PC-3 (cell line): ENCODE measurements around the gene NRG3. TPM values are rescaled to one million over a fixed set of nuclear protein-coding genes. Genes with fewer than 3 reads are reported as not detected.

ENCODE experiments used
- ATAC-seq: fragments of 200-7000 bp; cut with Tn5 transposase; 2 replicates; pipeline ENCODE4 v1.9.1; 2020; ENCODE audit warnings: mild to moderate bottlenecking, moderate library complexity
- BruUV-seq: library from RNA; stranded (reverse); fragments of 400-500 nt; replicated peaks from 2 replicates; lab custom pipeline; 2021; lab: Mats Ljungman, UMichigan
- CTCF ChIA-PET: fragments of 300-600 bp; sonication (Branson Sonifier 250); formaldehyde crosslinking; loops from one replicate; lab custom pipeline; 2022; ENCODE audit warnings: antibody characterized with exemption; lab: Charles Lee
- POLR2A ChIA-PET: fragments of 300-600 bp; sonication (Branson Sonifier 250); formaldehyde crosslinking; loops from one replicate; lab custom pipeline; 2022; ENCODE audit warnings: antibody characterized with exemption; ENCODE audit not compliant: unreplicated experiment; lab: Charles Lee
- DNase-seq: peaks from one replicate; pipeline ENCODE4 v3.0.0-alpha.2; 2015
- H2AFZ ChIP-seq: fragments of 300-600 bp; sonication (generic); 2 replicates; pipeline ENCODE4 v1.6.0; 2016; ENCODE audit warnings: antibody characterized with exemption, low read length
- H3F3A ChIP-seq: fragments of 300-600 bp; sonication (generic); one replicate; pipeline ENCODE4 v1.6.0; 2017; ENCODE audit warnings: antibody characterized with exemption, low read length, control low read depth, mild to moderate bottlenecking; ENCODE audit not compliant: unreplicated experiment
- H3K27ac ChIP-seq: fragments of 300-600 bp; sonication (generic); 2 replicates; pipeline ENCODE4 v1.5.1; 2016; ENCODE audit warnings: mild to moderate bottlenecking, low read length
- H3K27me3 ChIP-seq: fragments of 300-600 bp; sonication (generic); 2 replicates; pipeline ENCODE4 v1.6.1; 2016; ENCODE audit warnings: low read length, mixed read lengths
- H3K36me3 ChIP-seq: fragments of 300-600 bp; sonication (generic); 2 replicates; pipeline ENCODE4 v1.6.1; 2016; ENCODE audit warnings: low read depth, mixed run types, low read length, mixed read lengths
- H3K4me1 ChIP-seq: fragments of 300-600 bp; sonication (generic); 2 replicates; pipeline ENCODE4 v1.5.1; 2016; ENCODE audit warnings: low read length; ENCODE audit not compliant: insufficient read depth
- H3K4me2 ChIP-seq: fragments of 300-600 bp; sonication (generic); 2 replicates; pipeline ENCODE4 v1.6.0; 2016; ENCODE audit warnings: low read length
- H3K4me3 ChIP-seq: fragments of 300-600 bp; sonication (generic); 2 replicates; pipeline ENCODE4 v1.5.1; 2016; ENCODE audit warnings: mild to moderate bottlenecking, low read length, mixed read lengths
- H3K79me2 ChIP-seq: fragments of 300-600 bp; sonication (generic); 2 replicates; pipeline ENCODE4 v1.6.1; 2017; ENCODE audit warnings: low read length, mixed read lengths
- H3K9ac ChIP-seq: fragments of 300-600 bp; sonication (generic); 2 replicates; pipeline ENCODE4 v1.6.0; 2016; ENCODE audit warnings: mild to moderate bottlenecking, low read length
- H3K9me2 ChIP-seq: fragments of 300-600 bp; sonication (generic); replicated peaks from 2 replicates; pipeline ENCODE4 v1.6.1; 2016; ENCODE audit warnings: mixed run types, low read length, mixed read lengths
- H3K9me3 ChIP-seq: fragments of 300-600 bp; sonication (generic); 2 replicates; pipeline ENCODE4 v1.6.1; 2016; ENCODE audit warnings: low read length, mixed read lengths
- H4K20me1 ChIP-seq: fragments of 300-600 bp; sonication (generic); 2 replicates; pipeline ENCODE4 v1.6.1; 2016; ENCODE audit warnings: low read length, mixed read lengths
- EZH2 ChIP-seq: fragments of 300-600 bp; sonication (generic); IDR thresholded peaks from one replicate; pipeline ENCODE4 v1.6.1; 2017; ENCODE audit warnings: antibody characterized with exemption, mild to moderate bottlenecking, low read length; ENCODE audit not compliant: unreplicated experiment
- EZH2phosphoT487 ChIP-seq: fragments of 300-600 bp; sonication (generic); IDR thresholded peaks from 2 replicates; pipeline ENCODE4 v1.6.1; 2018; ENCODE audit warnings: mild to moderate bottlenecking, antibody characterized with exemption, low read length, borderline replicate concordance
- intact Hi-C: fragments of 100-400 bp; cut with micrococcal nuclease; formaldehyde crosslinking; loops from 2 replicates; pipeline ENCODE4 v1.9.0; 2023
- total RNA-seq: library from RNA; depleted of rRNA; stranded (reverse); fragments of >200 nt; gene quantifications from 2 replicates; pipeline ENCODE4 v1.2.3, GENCODE V29; 2014
- TF ChIP-seq, protein P1 (sequence below): fragments of 300-600 bp; sonication (generic); conservative IDR thresholded peaks from 2 replicates; pipeline ENCODE4 v1.5.1; 2017; ENCODE audit warnings: antibody characterized with exemption, low read depth, mild to moderate bottlenecking, low read length

The NRG3 gene
- total RNA-seq, 1 experiment from 2014 or later = not detected

DNA sequence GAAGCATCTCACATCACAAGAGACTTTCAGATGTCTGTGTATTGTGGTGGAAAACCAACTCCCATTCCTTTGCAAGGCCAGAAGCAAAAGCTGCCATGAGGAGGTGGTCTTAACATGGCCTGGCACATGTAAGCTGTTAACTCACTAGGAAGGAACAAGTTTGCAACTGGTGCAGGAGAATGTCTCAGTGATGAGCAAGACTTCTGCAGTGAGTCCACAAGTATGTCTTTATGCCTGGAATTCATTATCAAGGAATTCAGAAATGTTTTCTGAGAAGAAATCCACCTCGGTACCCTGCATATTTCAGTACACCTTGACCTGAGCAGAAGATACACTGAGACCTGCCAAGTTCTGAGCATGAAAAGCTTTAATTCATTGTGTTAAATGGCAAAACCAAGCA is 1033.1 kb downstream of the NRG3 start:
- Histone ChIP-seq H3K9me2 (no peaks in the 10 kb centered on the region), H3K27ac (no peak overlapping the region), H3F3A (no peaks in the 10 kb centered on the region), H3K4me1 (no peaks in the 10 kb centered on the region), H3K9ac (no peak overlapping the region), H3K9me3 (no peaks in the 10 kb centered on the region), H3K4me3 (no peak overlapping the region), H2AFZ (no peak overlapping the region), H3K4me2 (no peak overlapping the region), H3K36me3 (no peaks in the 10 kb centered on the region), H3K27me3 (no peaks in the 10 kb centered on the region), H4K20me1 (no peaks in the 10 kb centered on the region), H3K79me2 (no peaks in the 10 kb centered on the region)
- BruUV-seq = no TSS peak
- CTCF ChIA-PET = no interaction called here
- intact Hi-C loops = no loop called here
- POLR2A ChIA-PET = no interaction called here
- ATAC-seq (no peak), DNase-seq (no peak)
- TF ChIP-seq, protein P1, sequence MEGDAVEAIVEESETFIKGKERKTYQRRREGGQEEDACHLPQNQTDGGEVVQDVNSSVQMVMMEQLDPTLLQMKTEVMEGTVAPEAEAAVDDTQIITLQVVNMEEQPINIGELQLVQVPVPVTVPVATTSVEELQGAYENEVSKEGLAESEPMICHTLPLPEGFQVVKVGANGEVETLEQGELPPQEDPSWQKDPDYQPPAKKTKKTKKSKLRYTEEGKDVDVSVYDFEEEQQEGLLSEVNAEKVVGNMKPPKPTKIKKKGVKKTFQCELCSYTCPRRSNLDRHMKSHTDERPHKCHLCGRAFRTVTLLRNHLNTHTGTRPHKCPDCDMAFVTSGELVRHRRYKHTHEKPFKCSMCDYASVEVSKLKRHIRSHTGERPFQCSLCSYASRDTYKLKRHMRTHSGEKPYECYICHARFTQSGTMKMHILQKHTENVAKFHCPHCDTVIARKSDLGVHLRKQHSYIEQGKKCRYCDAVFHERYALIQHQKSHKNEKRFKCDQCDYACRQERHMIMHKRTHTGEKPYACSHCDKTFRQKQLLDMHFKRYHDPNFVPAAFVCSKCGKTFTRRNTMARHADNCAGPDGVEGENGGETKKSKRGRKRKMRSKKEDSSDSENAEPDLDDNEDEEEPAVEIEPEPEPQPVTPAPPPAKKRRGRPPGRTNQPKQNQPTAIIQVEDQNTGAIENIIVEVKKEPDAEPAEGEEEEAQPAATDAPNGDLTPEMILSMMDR = no peak
- TF ChIP-seq EZH2 (no peak), EZH2phosphoT487 (no peak)

DNA sequence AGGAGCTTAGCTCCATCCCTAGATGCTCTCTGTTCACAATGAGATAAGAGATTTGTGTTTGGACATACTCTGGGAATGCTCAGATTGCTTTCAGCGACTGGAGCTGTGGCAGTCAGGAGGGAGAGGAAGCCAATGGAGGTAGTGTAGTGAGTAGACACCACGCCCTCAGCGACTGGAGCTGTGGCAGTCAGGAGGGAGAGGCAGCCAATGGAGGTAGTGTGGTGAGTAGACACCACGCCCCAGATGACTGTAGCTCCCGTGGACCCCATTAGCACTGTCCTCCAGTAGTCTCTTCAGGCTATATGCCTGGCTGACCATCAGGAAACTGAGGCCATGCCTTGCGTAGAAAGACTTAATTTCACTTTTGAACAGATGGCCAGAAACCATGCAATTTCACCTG is 1033.8 kb downstream of the NRG3 start:
- no peak for ATAC-seq
- H3K9me2 ChIP-seq = no peaks in the 10 kb centered on the region
- no peak for TF ChIP-seq EZH2phosphoT487
- TF ChIP-seq EZH2 = no peak
- TF ChIP-seq, protein P1 = no peak
- no TSS peak for BruUV-seq
- no peaks in the 10 kb centered on the region for H3F3A ChIP-seq
- H3K36me3 ChIP-seq = no peaks in the 10 kb centered on the region
- H3K4me1 ChIP-seq = no peaks in the 10 kb centered on the region
- H3K4me3 ChIP-seq = no peak overlapping the region
- ChIA-PET POLR2A (no interaction called here), CTCF (no interaction called here)
- no peak overlapping the region for H3K4me2 ChIP-seq
- no peaks in the 10 kb centered on the region for H3K79me2 ChIP-seq
- no peak for DNase-seq
- H3K27ac ChIP-seq = no peak overlapping the region
- H3K9me3 ChIP-seq = no peaks in the 10 kb centered on the region
- H3K27me3 ChIP-seq = no peaks in the 10 kb centered on the region
- no peak overlapping the region for H2AFZ ChIP-seq
- intact Hi-C loops = no loop called here
- no peaks in the 10 kb centered on the region for H4K20me1 ChIP-seq
- H3K9ac ChIP-seq = no peak overlapping the region

DNA sequence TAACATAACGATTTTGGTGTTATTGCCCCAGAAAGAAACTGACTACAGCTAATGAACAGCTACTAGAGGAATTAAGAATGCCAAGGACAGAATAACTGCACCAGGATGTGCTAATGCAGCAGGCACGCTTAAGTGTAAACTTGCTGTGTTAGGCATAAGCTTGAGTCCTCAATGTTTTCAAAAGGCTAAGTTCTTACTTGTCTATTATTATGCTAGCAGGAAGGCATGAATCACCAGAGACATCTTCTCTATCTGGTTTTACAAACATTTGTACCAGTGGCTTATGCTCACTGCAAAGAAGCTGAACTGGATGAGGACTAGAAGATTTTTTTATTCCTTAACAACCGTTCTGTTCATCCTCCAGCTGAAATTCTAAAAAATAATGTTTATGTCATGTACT is 1035.3 kb downstream of the NRG3 start:
- no peaks in the 10 kb centered on the region for H3K4me1 ChIP-seq
- CTCF ChIA-PET = no interaction called here
- no peaks in the 10 kb centered on the region for H3F3A ChIP-seq
- no peaks in the 10 kb centered on the region for H3K9me2 ChIP-seq
- H3K36me3 ChIP-seq = no peaks in the 10 kb centered on the region
- no peak overlapping the region for H3K4me3 ChIP-seq
- ATAC-seq (no peak), DNase-seq (no peak)
- H3K27ac ChIP-seq = no peak overlapping the region
- no peaks in the 10 kb centered on the region for H3K79me2 ChIP-seq
- no peak overlapping the region for H2AFZ ChIP-seq
- no peak overlapping the region for H3K4me2 ChIP-seq
- H4K20me1 ChIP-seq = no peaks in the 10 kb centered on the region
- no peak for TF ChIP-seq EZH2
- no peak for TF ChIP-seq EZH2phosphoT487
- TF ChIP-seq, protein P1 = no peak
- intact Hi-C loops = no loop called here
- no TSS peak for BruUV-seq
- H3K9ac ChIP-seq = no peak overlapping the region
- H3K27me3 ChIP-seq = no peaks in the 10 kb centered on the region
- H3K9me3 ChIP-seq = no peaks in the 10 kb centered on the region
- POLR2A ChIA-PET = no interaction called here
